Fibroblast of lung (primary cell): ENCODE measurements around the gene KDM1A.

Experiments used
- CTCF ChIP-seq, 2 donors: IDR thresholded peaks in 1 of 2; conservative IDR thresholded peaks in 1 of 2; 1 replicate in 1 of 2; 2 replicates in 1 of 2; pipeline ENCODE4 v1.5.1; 2011 to 2012; ENCODE audit warnings: low read length in 2 of 2, control low read depth in 1 of 2, inconsistent platforms in 1 of 2, low read depth in 1 of 2, mild to moderate bottlenecking in 1 of 2
- EZH2 ChIP-seq: IDR thresholded peaks from 2 replicates; pipeline ENCODE4 v1.5.1; 2012; ENCODE audit warnings: low read length, control low read depth, mild to moderate bottlenecking; ENCODE audit errors: missing control alignments

GRCh38 chr1:23037081-23037740 lies 17.9 kb downstream of the KDM1A start:
- TF ChIP-seq EZH2: no peak
- TF ChIP-seq CTCF (conservative IDR thresholded peaks at IDR 0.05 in 1 of 2, IDR thresholded peaks at IDR 0.05 in 1 of 2; ENCODE audit: low read depth in 1 of 2, low read length in 2 of 2): no peak
